ENCODE results near the gene KCNJ6. TPM values are rescaled to one million over a fixed set of nuclear protein-coding genes. Genes with fewer than 3 reads are reported as not detected.
A peak's percentile ranks its signal among the peaks of the same experiment; 100 is the strongest.

KCNJ6 gene
- total and polyA plus RNA-seq, 4 donors = 0.01 TPM; not detected in 3

DNA sequence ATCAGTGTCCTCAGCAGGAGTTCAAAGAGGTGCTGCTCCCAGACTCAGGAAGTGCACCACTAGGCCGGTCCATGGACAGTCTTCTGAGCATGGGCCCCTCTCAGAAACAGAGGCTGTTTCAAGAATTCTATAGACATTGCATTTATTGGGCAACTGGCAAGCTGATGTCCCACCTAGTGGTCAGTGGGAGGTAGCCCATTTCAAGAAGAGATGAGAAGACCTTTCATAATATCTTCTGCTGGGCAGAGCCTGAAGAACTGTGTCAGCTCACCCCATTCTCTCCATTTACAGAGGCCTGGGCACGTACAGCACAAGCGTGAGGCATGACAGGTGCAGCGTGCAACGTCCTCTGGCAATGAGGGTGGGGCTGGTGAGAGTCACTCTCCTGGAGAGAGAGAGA, 333.7 kb downstream of the KCNJ6 start:
- H3K36me3 ChIP-seq (ENCODE audit: control insufficient read depth in 4 of 4, insufficient read depth in 3 of 4, low read depth in 1 of 4, low read length in 3 of 4) = no peaks in the 10 kb centered on the region
- H3K9ac ChIP-seq (ENCODE audit: low read depth in 1 of 2, low read length in 2 of 2) = no peak overlapping the region
- no peak for TF ChIP-seq MAX (IDR thresholded peaks at IDR 0.05)
- TF ChIP-seq, protein P1, sequence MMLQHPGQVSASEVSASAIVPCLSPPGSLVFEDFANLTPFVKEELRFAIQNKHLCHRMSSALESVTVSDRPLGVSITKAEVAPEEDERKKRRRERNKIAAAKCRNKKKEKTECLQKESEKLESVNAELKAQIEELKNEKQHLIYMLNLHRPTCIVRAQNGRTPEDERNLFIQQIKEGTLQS (IDR thresholded peaks at IDR 0.05) = no peak
- TF ChIP-seq RAD21 (IDR thresholded peaks at IDR 0.05) = peak; percentile 83 to 94
- TF ChIP-seq, protein P2, sequence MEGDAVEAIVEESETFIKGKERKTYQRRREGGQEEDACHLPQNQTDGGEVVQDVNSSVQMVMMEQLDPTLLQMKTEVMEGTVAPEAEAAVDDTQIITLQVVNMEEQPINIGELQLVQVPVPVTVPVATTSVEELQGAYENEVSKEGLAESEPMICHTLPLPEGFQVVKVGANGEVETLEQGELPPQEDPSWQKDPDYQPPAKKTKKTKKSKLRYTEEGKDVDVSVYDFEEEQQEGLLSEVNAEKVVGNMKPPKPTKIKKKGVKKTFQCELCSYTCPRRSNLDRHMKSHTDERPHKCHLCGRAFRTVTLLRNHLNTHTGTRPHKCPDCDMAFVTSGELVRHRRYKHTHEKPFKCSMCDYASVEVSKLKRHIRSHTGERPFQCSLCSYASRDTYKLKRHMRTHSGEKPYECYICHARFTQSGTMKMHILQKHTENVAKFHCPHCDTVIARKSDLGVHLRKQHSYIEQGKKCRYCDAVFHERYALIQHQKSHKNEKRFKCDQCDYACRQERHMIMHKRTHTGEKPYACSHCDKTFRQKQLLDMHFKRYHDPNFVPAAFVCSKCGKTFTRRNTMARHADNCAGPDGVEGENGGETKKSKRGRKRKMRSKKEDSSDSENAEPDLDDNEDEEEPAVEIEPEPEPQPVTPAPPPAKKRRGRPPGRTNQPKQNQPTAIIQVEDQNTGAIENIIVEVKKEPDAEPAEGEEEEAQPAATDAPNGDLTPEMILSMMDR (IDR thresholded peaks at IDR 0.05; ENCODE audit: low read depth, low read length, missing input control) = peak; percentile 58
- 64% methylated on average over 5 of the region's 5 CpGs for WGBS
- H3K4me1 ChIP-seq (ENCODE audit: control insufficient read depth in 4 of 4, insufficient read depth in 4 of 4, low read length in 3 of 4) = no peaks in the 10 kb centered on the region
- H3K27ac ChIP-seq (ENCODE audit: low read depth in 1 of 2, low read length in 2 of 2) = no peak overlapping the region
- no peaks in the 10 kb centered on the region for H3K27me3 ChIP-seq (ENCODE audit: control insufficient read depth in 4 of 4, insufficient read depth in 4 of 4, low read length in 3 of 4)
- no peak for DNase-seq (ENCODE audit: low spot score)
- H3K4me3 ChIP-seq (ENCODE audit: low read depth in 1 of 3, low read length in 3 of 3) = no peak overlapping the region
- peaks cover 0 to 7% (median 0%) of the 10 kb centered on the region in 4 donors for H3K9me3 ChIP-seq (ENCODE audit: control insufficient read depth in 4 of 4, low read length in 3 of 4)

- H3K36me3 ChIP-seq (ENCODE audit: control insufficient read depth in 4 of 4, insufficient read depth in 3 of 4, low read depth in 1 of 4, low read length in 3 of 4) = no peaks in the 10 kb centered on the region
- TF ChIP-seq MAX (IDR thresholded peaks at IDR 0.05) (no peak), FOXA2 (IDR thresholded peaks at IDR 0.05) (no peak), NR2F2 (IDR thresholded peaks at IDR 0.05) (no peak), RAD21 (IDR thresholded peaks at IDR 0.05) (no peak), RXRA (IDR thresholded peaks at IDR 0.05) (no peak), GABPA (IDR thresholded peaks at IDR 0.05 in 1 of 2, conservative IDR thresholded peaks at IDR 0.05 in 1 of 2) (no peak), YY1 (IDR thresholded peaks at IDR 0.05) (no peak)
- TF ChIP-seq, protein P3, sequence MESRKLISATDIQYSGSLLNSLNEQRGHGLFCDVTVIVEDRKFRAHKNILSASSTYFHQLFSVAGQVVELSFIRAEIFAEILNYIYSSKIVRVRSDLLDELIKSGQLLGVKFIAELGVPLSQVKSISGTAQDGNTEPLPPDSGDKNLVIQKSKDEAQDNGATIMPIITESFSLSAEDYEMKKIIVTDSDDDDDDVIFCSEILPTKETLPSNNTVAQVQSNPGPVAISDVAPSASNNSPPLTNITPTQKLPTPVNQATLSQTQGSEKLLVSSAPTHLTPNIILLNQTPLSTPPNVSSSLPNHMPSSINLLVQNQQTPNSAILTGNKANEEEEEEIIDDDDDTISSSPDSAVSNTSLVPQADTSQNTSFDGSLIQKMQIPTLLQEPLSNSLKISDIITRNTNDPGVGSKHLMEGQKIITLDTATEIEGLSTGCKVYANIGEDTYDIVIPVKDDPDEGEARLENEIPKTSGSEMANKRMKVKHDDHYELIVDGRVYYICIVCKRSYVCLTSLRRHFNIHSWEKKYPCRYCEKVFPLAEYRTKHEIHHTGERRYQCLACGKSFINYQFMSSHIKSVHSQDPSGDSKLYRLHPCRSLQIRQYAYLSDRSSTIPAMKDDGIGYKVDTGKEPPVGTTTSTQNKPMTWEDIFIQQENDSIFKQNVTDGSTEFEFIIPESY (IDR thresholded peaks at IDR 0.05) = no peak
- TF ChIP-seq, protein P1 (IDR thresholded peaks at IDR 0.05) = no peak
- WGBS = 64% methylated on average over 3 of the region's 3 CpGs
- H3K27ac ChIP-seq (ENCODE audit: low read depth in 1 of 2, low read length in 2 of 2) = no peak overlapping the region
- H3K4me1 ChIP-seq (ENCODE audit: control insufficient read depth in 4 of 4, insufficient read depth in 4 of 4, low read length in 3 of 4) = no peaks in the 10 kb centered on the region
- H3K27me3 ChIP-seq (ENCODE audit: control insufficient read depth in 4 of 4, insufficient read depth in 4 of 4, low read length in 3 of 4) = no peaks in the 10 kb centered on the region
- no peak overlapping the region for H3K4me3 ChIP-seq (ENCODE audit: low read depth in 1 of 3, low read length in 3 of 3)
- H3K9me3 ChIP-seq (ENCODE audit: control insufficient read depth in 4 of 4, low read length in 3 of 4) = peaks cover 0 to 7% (median 0%) of the 10 kb centered on the region in 4 donors
- no peak for DNase-seq (ENCODE audit: low spot score)
- no peak overlapping the region for H3K9ac ChIP-seq (ENCODE audit: low read depth in 1 of 2, low read length in 2 of 2)
Observed at GRCh38 chr21:37580666-37581065, 335.6 kb downstream of the KCNJ6 start.

- H3K4me1 ChIP-seq (ENCODE audit: control insufficient read depth in 4 of 4, insufficient read depth in 4 of 4, low read length in 3 of 4) = no peaks in the 10 kb centered on the region
- H3K9me3 ChIP-seq (ENCODE audit: control insufficient read depth in 4 of 4, low read length in 3 of 4) = peaks cover 0 to 7% (median 0%) of the 10 kb centered on the region in 4 donors
- no peak for DNase-seq (ENCODE audit: low spot score)
- H3K36me3 ChIP-seq (ENCODE audit: control insufficient read depth in 4 of 4, insufficient read depth in 3 of 4, low read depth in 1 of 4, low read length in 3 of 4) = no peaks in the 10 kb centered on the region
- H3K4me3 ChIP-seq (ENCODE audit: low read depth in 1 of 3, low read length in 3 of 3) = no peak overlapping the region
- no peaks in the 10 kb centered on the region for H3K27me3 ChIP-seq (ENCODE audit: control insufficient read depth in 4 of 4, insufficient read depth in 4 of 4, low read length in 3 of 4)
- no peak overlapping the region for H3K9ac ChIP-seq (ENCODE audit: low read depth in 1 of 2, low read length in 2 of 2)
- 78% methylated on average over 1 of the region's 1 CpG for WGBS
- H3K27ac ChIP-seq (ENCODE audit: low read depth in 1 of 2, low read length in 2 of 2) = no peak overlapping the region
- TF ChIP-seq TAF1 (conservative IDR thresholded peaks at IDR 0.05) = no peak
- no peak for TF ChIP-seq YY1 (IDR thresholded peaks at IDR 0.05)
- no peak for TF ChIP-seq HNF4A (conservative IDR thresholded peaks at IDR 0.05)
- TF ChIP-seq, protein P2 (IDR thresholded peaks at IDR 0.05; ENCODE audit: low read depth, low read length, missing input control) = no peak
- TF ChIP-seq SP1 (IDR thresholded peaks at IDR 0.05) = no peak
- no peak for TF ChIP-seq NR2F2 (IDR thresholded peaks at IDR 0.05)
- no peak for TF ChIP-seq EGR1 (IDR thresholded peaks at IDR 0.05; ENCODE audit: low read depth in 2 of 2)
- no peak for TF ChIP-seq HNF4G (IDR thresholded peaks at IDR 0.05)
- TF ChIP-seq, protein P3 (IDR thresholded peaks at IDR 0.05) = no peak
- TF ChIP-seq JUND (IDR thresholded peaks at IDR 0.05) = no peak
- TF ChIP-seq FOXA1 (IDR thresholded peaks at IDR 0.05) = no peak
- no peak for TF ChIP-seq GABPA (IDR thresholded peaks at IDR 0.05 in 1 of 2, conservative IDR thresholded peaks at IDR 0.05 in 1 of 2)
- TF ChIP-seq, protein P1 (IDR thresholded peaks at IDR 0.05) = no peak
- TF ChIP-seq RAD21 (IDR thresholded peaks at IDR 0.05) = no peak
- TF ChIP-seq RXRA (IDR thresholded peaks at IDR 0.05) = no peak
Observed at GRCh38 chr21:37579356-37579755, 336.9 kb downstream of the KCNJ6 start.

Measured in liver (tissue), 9 donors.